AG10803 (cell line): ENCODE measurements around the gene OTOL1.
A peak's percentile ranks its signal among the peaks of the same experiment; 100 is the strongest.

Experiments
- DNase-seq: peaks from one replicate; pipeline ENCODE4 v3.0.0; 2010; ENCODE audit warnings: low read depth
- H3K4me3 ChIP-seq: 2 replicates; pipeline ENCODE4 v1.5.1; 2011; ENCODE audit warnings: mild to moderate bottlenecking, low read length, control low read depth
- TF ChIP-seq, protein P1 (sequence below): conservative IDR thresholded peaks from 2 replicates; pipeline ENCODE4 v1.5.1; 2011; ENCODE audit warnings: mild to moderate bottlenecking, low read length, control low read depth, inconsistent platforms

The OTOL1 gene

GRCh38 chr3:161498259-161498921 is 1.8 kb downstream of the OTOL1 start:
- no peak for DNase-seq
- TF ChIP-seq, protein P1, sequence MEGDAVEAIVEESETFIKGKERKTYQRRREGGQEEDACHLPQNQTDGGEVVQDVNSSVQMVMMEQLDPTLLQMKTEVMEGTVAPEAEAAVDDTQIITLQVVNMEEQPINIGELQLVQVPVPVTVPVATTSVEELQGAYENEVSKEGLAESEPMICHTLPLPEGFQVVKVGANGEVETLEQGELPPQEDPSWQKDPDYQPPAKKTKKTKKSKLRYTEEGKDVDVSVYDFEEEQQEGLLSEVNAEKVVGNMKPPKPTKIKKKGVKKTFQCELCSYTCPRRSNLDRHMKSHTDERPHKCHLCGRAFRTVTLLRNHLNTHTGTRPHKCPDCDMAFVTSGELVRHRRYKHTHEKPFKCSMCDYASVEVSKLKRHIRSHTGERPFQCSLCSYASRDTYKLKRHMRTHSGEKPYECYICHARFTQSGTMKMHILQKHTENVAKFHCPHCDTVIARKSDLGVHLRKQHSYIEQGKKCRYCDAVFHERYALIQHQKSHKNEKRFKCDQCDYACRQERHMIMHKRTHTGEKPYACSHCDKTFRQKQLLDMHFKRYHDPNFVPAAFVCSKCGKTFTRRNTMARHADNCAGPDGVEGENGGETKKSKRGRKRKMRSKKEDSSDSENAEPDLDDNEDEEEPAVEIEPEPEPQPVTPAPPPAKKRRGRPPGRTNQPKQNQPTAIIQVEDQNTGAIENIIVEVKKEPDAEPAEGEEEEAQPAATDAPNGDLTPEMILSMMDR, result no peak
- H3K4me3 ChIP-seq, result no peak overlapping the region

- no peak for DNase-seq
- H3K4me3 ChIP-seq, result no peak overlapping the region
- TF ChIP-seq, protein P1, result no peak
Observed at GRCh38 chr3:161500068-161500796, 3.6 kb downstream of the OTOL1 start.

DNA sequence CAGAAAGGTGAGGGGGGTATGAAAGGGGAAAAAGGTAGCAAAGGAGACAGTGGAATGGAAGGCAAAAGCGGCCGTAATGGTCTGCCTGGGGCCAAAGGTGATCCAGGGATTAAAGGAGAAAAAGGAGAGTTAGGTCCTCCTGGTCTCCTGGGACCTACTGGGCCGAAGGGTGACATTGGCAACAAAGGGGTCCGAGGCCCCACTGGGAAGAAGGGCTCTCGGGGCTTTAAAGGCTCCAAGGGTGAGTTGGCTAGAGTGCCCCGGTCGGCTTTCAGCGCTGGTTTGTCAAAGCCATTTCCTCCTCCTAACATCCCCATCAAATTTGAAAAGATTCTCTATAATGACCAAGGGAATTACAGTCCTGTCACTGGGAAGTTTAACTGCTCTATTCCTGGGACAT is 6.7 kb downstream of the OTOL1 start:
- no peak for DNase-seq
- TF ChIP-seq, protein P1, result no peak
- H3K4me3 ChIP-seq, result no peak overlapping the region

- TF ChIP-seq, protein P1, result peak; percentile 40
- no peak overlapping the region for H3K4me3 ChIP-seq
- DNase-seq, result no peak
Observed at GRCh38 chr3:161508852-161509477, 12.4 kb downstream of the OTOL1 start.

DNA sequence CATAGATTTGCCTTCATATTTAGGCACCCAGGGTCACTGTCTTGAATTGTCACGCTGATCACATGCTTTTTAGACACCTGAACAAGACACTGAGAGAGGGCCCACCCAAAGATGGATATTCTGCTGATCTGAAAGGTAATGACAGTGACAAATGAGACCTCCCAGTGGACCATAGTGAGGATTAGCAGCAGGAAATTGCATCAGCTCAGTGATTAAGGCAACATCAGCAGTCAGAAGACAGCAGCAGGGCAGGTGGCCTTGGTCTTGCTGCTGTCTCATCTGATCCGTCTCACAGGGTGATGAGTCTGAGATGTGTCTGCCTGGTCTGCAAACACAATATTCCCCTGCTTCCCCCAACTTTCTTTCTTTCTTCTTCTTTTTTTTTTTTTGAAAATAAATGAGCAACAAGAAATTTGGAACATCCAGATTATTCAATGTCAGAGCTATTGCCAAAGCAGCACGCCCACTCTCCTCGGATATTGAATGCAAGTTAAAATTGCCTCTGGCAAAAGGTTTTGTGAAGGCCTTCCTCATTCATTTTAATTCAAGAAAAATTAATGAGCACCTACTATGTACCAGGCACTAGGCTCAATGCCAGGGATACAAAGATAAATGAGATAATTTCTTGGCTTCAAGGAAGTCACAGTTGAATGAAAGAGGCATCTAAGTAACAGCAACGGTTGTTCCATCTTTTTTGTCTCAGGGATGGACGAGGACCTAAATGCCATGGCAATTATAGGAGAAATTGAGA is 14.1 kb downstream of the OTOL1 start:
- TF ChIP-seq, protein P1, result no peak
- H3K4me3 ChIP-seq, result no peak overlapping the region
- DNase-seq, result no peak

DNA sequence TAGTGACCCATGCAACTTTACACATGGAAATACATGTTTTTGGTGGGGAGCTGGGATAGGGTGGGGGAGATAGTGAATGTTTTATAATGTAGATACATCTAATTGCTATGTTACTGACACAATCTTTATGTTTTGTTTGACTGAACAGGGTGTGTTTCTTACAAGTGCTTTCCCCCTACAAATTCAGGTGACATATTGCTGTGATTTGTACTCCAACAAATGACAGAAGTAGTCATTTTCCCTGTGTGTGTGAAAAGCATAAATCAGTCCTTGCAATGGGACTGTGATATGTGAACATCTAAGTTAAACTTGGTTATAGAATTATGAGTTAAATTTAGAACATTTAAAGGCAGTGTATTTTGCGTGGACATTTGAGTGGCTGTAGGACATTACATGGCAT is 27.3 kb downstream of the OTOL1 start:
- no peak for DNase-seq
- no peak overlapping the region for H3K4me3 ChIP-seq
- TF ChIP-seq, protein P1, result no peak
